ENCODE results near the gene POMP.

Gene POMP

GRCh38 chr13:28707629-28708427 lies 48.9 kb downstream of the POMP start:
- no peaks in the 10 kb centered on the region for H3K27me3 ChIP-seq (ENCODE audit: control insufficient read depth, insufficient read depth, low read length)
- no peaks in the 10 kb centered on the region for H3K4me1 ChIP-seq (ENCODE audit: control insufficient read depth, insufficient read depth, low read length)
- no peaks in the 10 kb centered on the region for H3K9me3 ChIP-seq (ENCODE audit: control insufficient read depth, insufficient read depth, low read length)
- H3K36me3 ChIP-seq (ENCODE audit: control insufficient read depth, insufficient read depth, low read length), result no peaks in the 10 kb centered on the region
- H3K4me3 ChIP-seq (ENCODE audit: low read depth, low read length), result no peak overlapping the region
- H3K9ac ChIP-seq (ENCODE audit: low read depth, low read length), result no peak overlapping the region

DNA sequence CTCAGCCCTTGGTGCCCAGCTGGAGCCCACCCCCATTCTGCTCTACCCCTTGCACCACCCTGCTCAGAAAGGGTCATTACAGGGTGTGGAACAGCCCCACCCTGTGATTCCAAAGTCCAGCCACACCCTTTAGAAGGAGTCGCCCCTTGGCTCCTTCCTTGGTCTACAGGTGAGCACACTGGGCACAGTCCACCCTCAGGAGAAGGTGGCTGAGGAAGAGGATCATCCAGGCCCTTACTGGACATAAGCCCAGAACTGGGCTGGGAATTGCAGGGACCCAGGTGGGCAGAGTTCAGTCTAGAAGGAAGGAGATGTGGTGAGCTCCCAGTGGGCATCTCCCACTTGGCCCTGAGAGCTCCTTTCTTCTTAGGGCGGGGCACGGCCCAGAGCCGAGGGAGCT lies 51.2 kb downstream of the POMP start:
- Histone ChIP-seq H3K27me3 (ENCODE audit: control insufficient read depth, insufficient read depth, low read length) (no peaks in the 10 kb centered on the region), H3K4me3 (ENCODE audit: low read depth, low read length) (no peak overlapping the region), H3K9ac (ENCODE audit: low read depth, low read length) (no peak overlapping the region)

DNA sequence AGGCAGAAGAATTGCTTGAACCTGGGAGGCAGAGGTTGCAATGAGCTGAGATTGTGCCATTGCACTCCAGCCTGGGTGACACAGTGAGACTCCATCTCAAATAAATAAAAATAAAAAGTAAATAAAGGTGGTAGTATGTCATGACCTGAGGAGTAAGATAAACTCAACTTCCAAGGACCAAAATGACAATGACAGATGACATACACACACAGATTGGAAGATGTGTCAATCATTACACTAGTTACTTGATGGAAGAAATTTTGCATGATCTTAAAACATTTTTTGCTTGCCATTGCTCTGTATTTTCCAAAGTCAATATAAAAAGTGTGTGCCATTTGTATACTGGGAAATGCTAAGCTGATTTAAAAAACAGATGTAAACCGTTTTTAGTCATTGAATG lies 55.7 kb downstream of the POMP start:
- peaks cover 26% of the 10 kb centered on the region for H3K27me3 ChIP-seq (ENCODE audit: control insufficient read depth, insufficient read depth, low read length)
- no peaks in the 10 kb centered on the region for H3K4me1 ChIP-seq (ENCODE audit: control insufficient read depth, insufficient read depth, low read length)
- H3K9ac ChIP-seq (ENCODE audit: low read depth, low read length), result no peak overlapping the region
- H3K4me3 ChIP-seq (ENCODE audit: low read depth, low read length), result no peak overlapping the region
- H3K36me3 ChIP-seq (ENCODE audit: control insufficient read depth, insufficient read depth, low read length), result no peaks in the 10 kb centered on the region
- no peaks in the 10 kb centered on the region for H3K9me3 ChIP-seq (ENCODE audit: control insufficient read depth, insufficient read depth, low read length)

More for the DNA sequence above, 51.2 kb downstream of the POMP start:
- H3K9me3 ChIP-seq (ENCODE audit: control insufficient read depth, insufficient read depth, low read length), result no peaks in the 10 kb centered on the region
- H3K4me1 ChIP-seq (ENCODE audit: control insufficient read depth, insufficient read depth, low read length), result no peaks in the 10 kb centered on the region
- H3K36me3 ChIP-seq (ENCODE audit: control insufficient read depth, insufficient read depth, low read length), result no peaks in the 10 kb centered on the region

DNA sequence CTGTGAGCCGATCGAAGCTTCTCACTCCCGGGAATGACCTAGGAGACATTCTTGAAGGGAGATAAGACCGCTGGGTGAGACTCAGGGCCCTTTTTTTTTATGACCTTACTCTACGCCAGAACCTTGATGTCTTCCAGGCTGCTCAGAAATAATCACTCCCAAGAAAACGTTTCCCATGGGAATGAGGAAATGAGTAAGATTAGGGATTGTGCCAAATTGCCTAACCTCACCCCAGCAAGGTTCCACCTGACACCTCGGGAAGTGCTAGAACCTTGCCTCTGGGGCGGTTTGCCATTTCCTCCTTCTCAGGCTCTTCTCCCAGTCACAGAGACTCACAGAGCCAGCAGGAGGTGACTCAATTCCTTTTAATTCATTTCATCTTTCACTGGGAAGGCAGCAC lies 57.6 kb downstream of the POMP start:
- Histone ChIP-seq H3K27me3 (ENCODE audit: control insufficient read depth, insufficient read depth, low read length) (peaks cover 32% of the 10 kb centered on the region), H3K4me3 (ENCODE audit: low read depth, low read length) (no peak overlapping the region), H3K9me3 (ENCODE audit: control insufficient read depth, insufficient read depth, low read length) (no peaks in the 10 kb centered on the region), H3K36me3 (ENCODE audit: control insufficient read depth, insufficient read depth, low read length) (no peaks in the 10 kb centered on the region), H3K4me1 (ENCODE audit: control insufficient read depth, insufficient read depth, low read length) (no peaks in the 10 kb centered on the region), H3K9ac (ENCODE audit: low read depth, low read length) (no peak overlapping the region)

DNA sequence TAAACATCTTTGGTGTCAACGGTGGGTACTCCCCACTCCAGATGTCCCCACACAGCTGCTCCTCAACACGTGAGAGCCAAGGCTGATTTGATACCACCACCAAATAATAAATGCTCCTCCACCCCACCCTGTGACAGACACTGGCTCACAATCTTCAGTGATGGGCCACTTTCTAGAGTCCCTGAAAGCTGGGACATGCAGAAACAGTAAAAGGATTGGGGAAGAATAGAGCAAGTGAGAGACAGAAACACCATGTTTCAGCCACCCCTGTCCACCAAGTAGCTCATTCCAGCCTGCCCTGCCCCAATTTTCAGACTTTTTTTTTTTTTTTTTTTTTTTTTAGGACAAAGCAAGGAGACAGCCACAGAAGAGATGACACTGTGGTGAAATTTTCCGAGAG lies 58.2 kb downstream of the POMP start:
- Histone ChIP-seq H3K4me1 (ENCODE audit: control insufficient read depth, insufficient read depth, low read length) (no peaks in the 10 kb centered on the region), H3K27me3 (ENCODE audit: control insufficient read depth, insufficient read depth, low read length) (peaks cover 32% of the 10 kb centered on the region), H3K9me3 (ENCODE audit: control insufficient read depth, insufficient read depth, low read length) (no peaks in the 10 kb centered on the region), H3K9ac (ENCODE audit: low read depth, low read length) (no peak overlapping the region), H3K36me3 (ENCODE audit: control insufficient read depth, insufficient read depth, low read length) (no peaks in the 10 kb centered on the region), H3K4me3 (ENCODE audit: low read depth, low read length) (no peak overlapping the region)

GRCh38 chr13:28718196-28718542 lies 59.2 kb downstream of the POMP start:
- no peak overlapping the region for H3K9ac ChIP-seq (ENCODE audit: low read depth, low read length)
- H3K4me1 ChIP-seq (ENCODE audit: control insufficient read depth, insufficient read depth, low read length), result no peaks in the 10 kb centered on the region
- H3K27me3 ChIP-seq (ENCODE audit: control insufficient read depth, insufficient read depth, low read length), result peaks cover 32% of the 10 kb centered on the region
- H3K9me3 ChIP-seq (ENCODE audit: control insufficient read depth, insufficient read depth, low read length), result no peaks in the 10 kb centered on the region
- peak overlapping the region; percentile 66 for H3K4me3 ChIP-seq (ENCODE audit: low read depth, low read length)
- H3K36me3 ChIP-seq (ENCODE audit: control insufficient read depth, insufficient read depth, low read length), result no peaks in the 10 kb centered on the region

GRCh38 chr13:28718543-28719226 lies 59.8 kb downstream of the POMP start, which contains the start of gene SLC46A3:
Gene SLC46A3 (minus strand): TSS chr13:28718970. CDS start chr13:28717998, 972 bp downstream.
- Histone ChIP-seq H3K4me3 (ENCODE audit: low read depth, low read length) (peak within 1 kb of the TSS; percentile 66), H3K9ac (ENCODE audit: low read depth, low read length) (no peak within 1 kb of the TSS), H3K9me3 (ENCODE audit: control insufficient read depth, insufficient read depth, low read length) (no peaks in the 10 kb centered on the region), H3K36me3 (ENCODE audit: control insufficient read depth, insufficient read depth, low read length) (no peaks in the 10 kb centered on the region), H3K4me1 (ENCODE audit: control insufficient read depth, insufficient read depth, low read length) (no peaks in the 10 kb centered on the region), H3K27me3 (ENCODE audit: control insufficient read depth, insufficient read depth, low read length) (peaks cover 32% of the 10 kb centered on the region)

- peak overlapping the region; percentile 66 for H3K4me3 ChIP-seq (ENCODE audit: low read depth, low read length)
- peaks cover 32% of the 10 kb centered on the region for H3K27me3 ChIP-seq (ENCODE audit: control insufficient read depth, insufficient read depth, low read length)
- no peak overlapping the region for H3K9ac ChIP-seq (ENCODE audit: low read depth, low read length)
- no peaks in the 10 kb centered on the region for H3K4me1 ChIP-seq (ENCODE audit: control insufficient read depth, insufficient read depth, low read length)
- H3K9me3 ChIP-seq (ENCODE audit: control insufficient read depth, insufficient read depth, low read length), result no peaks in the 10 kb centered on the region
- H3K36me3 ChIP-seq (ENCODE audit: control insufficient read depth, insufficient read depth, low read length), result no peaks in the 10 kb centered on the region
Observed at GRCh38 chr13:28719227-28720055, 60.5 kb downstream of the POMP start.

DNA sequence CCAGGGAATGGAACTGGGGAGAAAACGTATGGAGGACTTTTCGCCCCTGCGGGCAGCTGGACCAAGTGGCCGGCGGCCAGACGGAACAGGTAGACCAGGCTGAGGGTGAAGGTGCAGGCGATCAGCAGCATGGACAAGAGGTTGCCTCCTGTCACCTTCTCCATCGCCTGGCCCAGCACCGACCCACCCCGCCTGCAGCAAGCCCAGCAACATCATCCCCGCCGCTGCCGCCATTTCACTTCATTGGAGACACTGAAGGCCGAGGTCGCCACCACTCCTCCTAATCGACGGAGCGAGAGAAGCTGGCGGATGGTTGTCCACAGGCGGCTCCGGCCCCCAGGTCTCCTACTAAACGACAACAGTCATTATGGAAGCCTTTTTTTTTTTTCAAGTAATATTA lies 64.9 kb downstream of the POMP start:
- no peak overlapping the region for H3K4me3 ChIP-seq (ENCODE audit: low read depth, low read length)
- H3K27me3 ChIP-seq (ENCODE audit: control insufficient read depth, insufficient read depth, low read length), result peaks cover 11% of the 10 kb centered on the region
- no peaks in the 10 kb centered on the region for H3K36me3 ChIP-seq (ENCODE audit: control insufficient read depth, insufficient read depth, low read length)
- H3K9me3 ChIP-seq (ENCODE audit: control insufficient read depth, insufficient read depth, low read length), result no peaks in the 10 kb centered on the region
- H3K4me1 ChIP-seq (ENCODE audit: control insufficient read depth, insufficient read depth, low read length), result no peaks in the 10 kb centered on the region
- H3K9ac ChIP-seq (ENCODE audit: low read depth, low read length), result no peak overlapping the region

DNA sequence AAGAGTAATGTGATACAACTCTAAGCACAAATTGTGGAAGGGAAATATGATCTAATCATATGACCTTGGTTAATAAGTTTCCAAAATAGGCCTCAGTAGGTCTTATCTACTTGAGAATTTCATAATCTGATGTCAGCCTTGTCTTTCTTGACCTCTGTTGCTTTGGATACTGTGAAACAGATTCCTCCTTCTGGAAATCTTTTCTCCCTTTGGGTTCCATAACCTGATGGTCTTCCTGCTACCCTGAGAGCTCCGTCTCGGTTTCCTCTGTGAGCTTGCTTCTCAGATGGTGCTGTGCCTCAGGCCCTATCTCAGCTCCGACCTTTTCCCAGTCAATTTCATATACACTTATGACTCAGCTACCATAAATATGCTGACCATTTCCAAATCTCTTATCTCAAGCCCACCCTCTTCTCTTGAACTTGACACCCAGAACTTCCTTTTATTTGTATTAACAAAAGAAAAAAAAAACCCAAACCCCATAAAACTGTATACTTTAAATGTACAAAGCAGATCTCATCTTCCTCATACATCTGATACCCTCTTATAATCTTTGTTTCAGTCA lies 66.2 kb downstream of the POMP start:
- H3K9ac ChIP-seq (ENCODE audit: low read depth, low read length), result no peak overlapping the region
- H3K9me3 ChIP-seq (ENCODE audit: control insufficient read depth, insufficient read depth, low read length), result no peaks in the 10 kb centered on the region
- no peaks in the 10 kb centered on the region for H3K4me1 ChIP-seq (ENCODE audit: control insufficient read depth, insufficient read depth, low read length)
- H3K36me3 ChIP-seq (ENCODE audit: control insufficient read depth, insufficient read depth, low read length), result no peaks in the 10 kb centered on the region
- no peak overlapping the region for H3K4me3 ChIP-seq (ENCODE audit: low read depth, low read length)
- H3K27me3 ChIP-seq (ENCODE audit: control insufficient read depth, insufficient read depth, low read length), result peaks cover 2% of the 10 kb centered on the region

All from iPS-15b (cell line).